H9 (cell line): Measurements from ENCODE around the gene NKD2. TPM values are rescaled to one million over a fixed set of nuclear protein-coding genes. Genes with fewer than 3 reads are reported as not detected.

Experiments
- DNase-seq: peaks from one replicate; pipeline ENCODE4 v3.0.0-alpha.2; 2017
- H2AFZ ChIP-seq: one replicate; pipeline ENCODE4 v1.6.1; 2013; ENCODE audit warnings: mild to moderate bottlenecking, low read length, control low read depth, moderate library complexity
- H2AK5ac ChIP-seq: 2 replicates; pipeline ENCODE4 v1.6.1; 2013; ENCODE audit warnings: low read length, control low read depth, mixed read lengths; ENCODE audit not compliant: insufficient read length
- H2BK120ac ChIP-seq: one replicate; pipeline ENCODE4 v1.6.1; 2013; ENCODE audit warnings: low read depth, mild to moderate bottlenecking, low read length, control low read depth, inconsistent platforms; ENCODE audit not compliant: poor library complexity, severe bottlenecking
- H2BK12ac ChIP-seq: 2 replicates; pipeline ENCODE4 v1.6.1; 2013; ENCODE audit warnings: low read length, control low read depth, mixed read lengths, low read depth; ENCODE audit not compliant: insufficient read length
- H2BK15ac ChIP-seq: 2 replicates; pipeline ENCODE4 v1.6.1; 2013; ENCODE audit warnings: low read depth, low read length, control low read depth
- H2BK20ac ChIP-seq: one replicate; pipeline ENCODE4 v1.6.1; 2013; ENCODE audit warnings: low read depth, mild to moderate bottlenecking, low read length, control low read depth, inconsistent platforms; ENCODE audit not compliant: poor library complexity, severe bottlenecking
- H2BK5ac ChIP-seq: 2 replicates; pipeline ENCODE4 v1.6.1; 2013; ENCODE audit warnings: low read length, control low read depth, mixed read lengths; ENCODE audit not compliant: insufficient read length
- H3K14ac ChIP-seq: 2 replicates; pipeline ENCODE4 v1.6.1; 2013; ENCODE audit warnings: low read length, control low read depth; ENCODE audit not compliant: insufficient read depth
- H3K18ac ChIP-seq: 2 replicates; pipeline ENCODE4 v1.6.1; 2013; ENCODE audit warnings: low read depth, mild to moderate bottlenecking, mixed read lengths, low read length, control low read depth; ENCODE audit not compliant: insufficient read length
- H3K23ac ChIP-seq: 2 replicates; pipeline ENCODE4 v1.6.1; 2013; ENCODE audit warnings: low read length, control low read depth, mixed read lengths, low read depth; ENCODE audit not compliant: insufficient read length
- H3K23me2 ChIP-seq: 2 replicates; pipeline ENCODE4 v1.6.1; 2013; ENCODE audit warnings: low read depth, mild to moderate bottlenecking, mixed read lengths, low read length, control low read depth; ENCODE audit not compliant: insufficient read length, poor library complexity, severe bottlenecking
- H3K27ac ChIP-seq: 2 replicates; pipeline ENCODE4 v1.5.1; 2013; ENCODE audit warnings: low read length, control low read depth, mixed read lengths, low read depth; ENCODE audit not compliant: insufficient read length
- H3K27me3 ChIP-seq: 2 replicates; pipeline ENCODE4 v1.6.1; 2013; ENCODE audit warnings: low read length, control low read depth, inconsistent platforms; ENCODE audit not compliant: insufficient read depth
- H3K4ac ChIP-seq: 2 replicates; pipeline ENCODE4 v1.6.1; 2013; ENCODE audit warnings: low read depth, mild to moderate bottlenecking, control low read depth, inconsistent platforms, low read length, moderate library complexity
- H3K4me1 ChIP-seq: 2 replicates; pipeline ENCODE4 v1.6.1; 2013; ENCODE audit warnings: low read length, control low read depth, inconsistent platforms; ENCODE audit not compliant: insufficient read depth
- H3K4me2 ChIP-seq: 2 replicates; pipeline ENCODE4 v1.6.1; 2013; ENCODE audit warnings: low read length, control low read depth, mixed read lengths; ENCODE audit not compliant: insufficient read length, insufficient read depth
- H3K56ac ChIP-seq: 2 replicates; pipeline ENCODE4 v1.6.1; 2013; ENCODE audit warnings: low read depth, mild to moderate bottlenecking, mixed read lengths, low read length, control low read depth; ENCODE audit not compliant: insufficient read length
- H3K79me1 ChIP-seq: 2 replicates; pipeline ENCODE4 v1.6.1; 2013; ENCODE audit warnings: low read depth, mild to moderate bottlenecking, moderate library complexity, low read length, control low read depth, inconsistent platforms; ENCODE audit not compliant: insufficient read depth, poor library complexity, severe bottlenecking
- H3K79me2 ChIP-seq: 2 replicates; pipeline ENCODE4 v1.6.1; 2013; ENCODE audit warnings: low read length, control low read depth, inconsistent platforms; ENCODE audit not compliant: insufficient read depth
- H3K9ac ChIP-seq: 2 replicates; pipeline ENCODE4 v1.6.1; 2013; ENCODE audit warnings: low read length, control low read depth, mixed read lengths; ENCODE audit not compliant: insufficient read length; ENCODE audit errors: extremely low read depth
- H3K9me3 ChIP-seq: one replicate; pipeline ENCODE4 v1.6.1; 2013; ENCODE audit warnings: low read depth, low read length, inconsistent platforms; ENCODE audit not compliant: control insufficient read depth
- H3T11ph ChIP-seq: one replicate; pipeline ENCODE4 v1.6.1; 2013; ENCODE audit warnings: mild to moderate bottlenecking, low read length, control low read depth, inconsistent platforms
- H4K20me1 ChIP-seq: one replicate; pipeline ENCODE4 v1.6.1; 2013; ENCODE audit not compliant: control insufficient read depth, insufficient read length, insufficient read depth
- H4K5ac ChIP-seq: 2 replicates; pipeline ENCODE4 v1.6.1; 2013; ENCODE audit warnings: low read depth, mild to moderate bottlenecking, mixed read lengths, low read length, control low read depth; ENCODE audit not compliant: insufficient read length
- H4K8ac ChIP-seq: replicated peaks from 2 replicates; pipeline ENCODE4 v1.6.1; 2013; ENCODE audit warnings: low read length, control low read depth, mixed read lengths, low read depth; ENCODE audit not compliant: insufficient read length
- H4K91ac ChIP-seq: 2 replicates; pipeline ENCODE4 v1.6.1; 2013; ENCODE audit warnings: low read depth, mild to moderate bottlenecking, moderate library complexity, mixed read lengths, low read length, control low read depth; ENCODE audit not compliant: insufficient read length
- H3K27ac Mint-ChIP-seq, 3 experiments: 2 replicates in 2 of 3; 3 replicates in 1 of 3; pipeline ENCODE4 v1.8.0; 2020 to 2021; ENCODE audit warnings: mixed read lengths in 3 of 3, mild to moderate bottlenecking in 1 of 3, moderate library complexity in 1 of 3
- H3K27me3 Mint-ChIP-seq: 2 replicates; pipeline ENCODE4 v1.8.0; 2021; ENCODE audit warnings: low read depth, mild to moderate bottlenecking, moderate library complexity, mixed read lengths
- H3K36me3 Mint-ChIP-seq, 3 experiments: 2 replicates in 2 of 3; 3 replicates in 1 of 3; pipeline ENCODE4 v1.8.0; 2020 to 2021; ENCODE audit warnings: low read depth in 3 of 3, mixed read lengths in 3 of 3; ENCODE audit not compliant: insufficient read depth in 1 of 3
- H3K4me1 Mint-ChIP-seq, 2 experiments: 2 replicates each; pipeline ENCODE4 v1.8.0; 2020; ENCODE audit warnings: mixed read lengths in 2 of 2
- H3K4me3 Mint-ChIP-seq, 2 experiments: 2 replicates in 1 of 2; 3 replicates in 1 of 2; pipeline ENCODE4 v1.8.0; 2020 to 2021; ENCODE audit warnings: mild to moderate bottlenecking in 2 of 2, mixed read lengths in 2 of 2, moderate library complexity in 1 of 2
- H3K9me3 Mint-ChIP-seq, 2 experiments: 2 replicates in 1 of 2; 3 replicates in 1 of 2; pipeline ENCODE4 v1.8.0; 2020; ENCODE audit warnings: mild to moderate bottlenecking in 2 of 2, mixed read lengths in 2 of 2, moderate library complexity in 1 of 2
- CTCF ChIP-seq: fragments of 200-600 bp; sonication (generic); conservative IDR thresholded peaks from 3 replicates; pipeline ENCODE4 v1.8.0; 2021; ENCODE audit warnings: antibody characterized with exemption, mild to moderate bottlenecking
- WGBS: extraction: QIAGEN DNeasy Blood & Tissue Kit; methylation state at CpG from one replicate; pipeline ENCODE4 v1.1.7; 2013; ENCODE audit warnings: missing lambda C conversion rate, low lambda C conversion rate, mixed read lengths; ENCODE audit not compliant: insufficient read length; ENCODE audit errors: extremely low coverage; 5-methylcytosine and 5-hydroxymethylcytosine counted together
- total RNA-seq: library from RNA; stranded (reverse); gene quantifications from 2 replicates; pipeline ENCODE4 v1.2.1, GENCODE V29; 2021

The NKD2 gene
- total RNA-seq, 1 experiment from 2014 or later: 7.3 TPM

GRCh38 chr5:1001406-1002270, 7.0 kb upstream of the NKD2 start:
- Histone ChIP-seq H3T11ph (no peak overlapping the region), H3K14ac (no peak overlapping the region), H3K23me2 (peaks cover 10% of the 10 kb centered on the region), H2AK5ac (no peak overlapping the region), H4K20me1 (peaks cover 2% of the 10 kb centered on the region), H3K4me2 (no peak overlapping the region), H3K9me3 (no peaks in the 10 kb centered on the region), H2BK120ac (no peak overlapping the region), H2AFZ (no peak overlapping the region), H3K27ac (no peak overlapping the region), H2BK20ac (no peak overlapping the region), H3K4ac (no peak overlapping the region), H2BK12ac (no peak overlapping the region), H3K27me3 (peaks cover 13% of the 10 kb centered on the region; the same call in 1 of the 2 replicates), H3K79me2 (no peaks in the 10 kb centered on the region), H2BK5ac (no peak overlapping the region), H3K18ac (no peak overlapping the region), H3K56ac (no peak overlapping the region), H3K9ac (no peak overlapping the region), H3K23ac (no peak overlapping the region), H3K4me1 (no peaks in the 10 kb centered on the region), H3K79me1 (no peaks in the 10 kb centered on the region), H4K8ac (no peak overlapping the region), H4K5ac (no peak overlapping the region), H2BK15ac (no peak overlapping the region), H4K91ac (no peak overlapping the region)
- Mint-ChIP-seq H3K4me3 (no peak overlapping the region), H3K9me3 (no peaks in the 10 kb centered on the region), H3K4me1 (peaks cover 9% of the 10 kb centered on the region in 2 experiments), H3K36me3 (no peaks in the 10 kb centered on the region; a peak in 1 of 7 replicates), H3K27ac (no peak overlapping the region), H3K27me3 (peaks cover 53% of the 10 kb centered on the region)
- WGBS: no CpG with 5 or more reads among the region's 19 CpGs
- no peak for DNase-seq
- no peak for TF ChIP-seq CTCF
